GM12878 (cell line): ENCODE measurements around the gene HLA-DPB1. TPM values are rescaled to one million over a fixed set of nuclear protein-coding genes. Genes with fewer than 3 reads are reported as not detected.

ENCODE experiments used
- CBFB ChIP-seq: IDR thresholded peaks from 2 replicates; pipeline ENCODE4 v1.6.1; 2016; ENCODE audit warnings: antibody characterized with exemption, low read depth
- CTCF ChIP-seq, 3 experiments: IDR thresholded peaks in 2 of 3; conservative IDR thresholded peaks in 1 of 3; 2 replicates each; pipeline ENCODE4 v1.5.1; 2011; ENCODE audit warnings: low read depth in 3 of 3, low read length in 3 of 3, mild to moderate bottlenecking in 3 of 3, control low read depth in 2 of 3, moderate library complexity in 2 of 3, inconsistent platforms in 1 of 3, mixed read lengths in 1 of 3; ENCODE audit not compliant: control insufficient read depth in 2 of 3, insufficient read depth in 1 of 3; ENCODE audit errors: extremely low read depth in 1 of 3
- E2F4 ChIP-seq: IDR thresholded peaks from 2 replicates; pipeline ENCODE4 v1.6.1; 2012; ENCODE audit warnings: low read depth, low read length, improper control_type of control experiment
- EP300 ChIP-seq, 2 experiments: fragments of 150-350 bp in 1 of 2; IDR thresholded peaks; 2 replicates each; pipeline ENCODE4 v1.6.1; 2011 to 2012; ENCODE audit warnings: low read depth in 2 of 2, low read length in 2 of 2, borderline replicate concordance in 1 of 2, improper control_type of control experiment in 1 of 2, inconsistent platforms in 1 of 2; ENCODE audit not compliant: control insufficient read depth in 1 of 2
- KDM1A ChIP-seq: fragments of 200-600 bp; sonication (generic); IDR thresholded peaks from 2 replicates; pipeline ENCODE4 v1.6.1; 2016; ENCODE audit warnings: borderline replicate concordance
- LARP7 ChIP-seq: fragments of 450-650 bp; IDR thresholded peaks from 2 replicates; pipeline ENCODE4 v1.6.1; 2017; ENCODE audit warnings: mild to moderate bottlenecking
- MEF2A ChIP-seq: IDR thresholded peaks from 2 replicates; pipeline ENCODE4 v1.6.1; 2011; ENCODE audit warnings: low read depth, mild to moderate bottlenecking, low read length, moderate library complexity; ENCODE audit not compliant: insufficient read depth
- SIX5 ChIP-seq: IDR thresholded peaks from 2 replicates; pipeline ENCODE4 v1.6.1; 2011; ENCODE audit warnings: mild to moderate bottlenecking, low read depth, low read length, moderate library complexity; ENCODE audit not compliant: severe bottlenecking
- SREBF2 ChIP-seq: IDR thresholded peaks from 2 replicates; pipeline ENCODE4 v1.6.1; 2012; ENCODE audit warnings: mild to moderate bottlenecking, low read length
- TARDBP ChIP-seq: IDR thresholded peaks from 2 replicates; pipeline ENCODE4 v1.6.1; 2016; ENCODE audit warnings: borderline replicate concordance
- TCF7 ChIP-seq: IDR thresholded peaks from 2 replicates; pipeline ENCODE4 v1.6.1; 2014; ENCODE audit warnings: antibody characterized with exemption, borderline replicate concordance
- ZZZ3 ChIP-seq: IDR thresholded peaks from 2 replicates; pipeline ENCODE4 v1.6.1; 2011; ENCODE audit warnings: low read depth; ENCODE audit not compliant: control insufficient read depth, insufficient read length
- polyA plus RNA-seq, 11 experiments: library from polyadenylated mRNA; depleted of rRNA in 4 of 11; unstranded in 6 of 11; stranded (reverse) in 5 of 11; fragments of >200 nt; fragmentation: Nextera tagmentation in 4 of 11; fragmentation: Illumina TruSeq in 1 of 11; extraction: Ambion mirVana in 4 of 11; extraction: Trizol in 1 of 11; gene quantifications; 1 replicate in 1 of 11; 2 replicates in 10 of 11; pipeline versions ENCODE4 v1.2.1 to v1.2.3, GENCODE V29; 2011 to 2016; ENCODE audit warnings: inconsistent platforms in 2 of 11, missing spikeins in 2 of 11, low read depth in 1 of 11
- total RNA-seq, 4 experiments: library from RNA; depleted of rRNA in 3 of 4; stranded (reverse); fragments of >200 nt in 3 of 4; fragmentation: Illumina TruSeq in 1 of 4; extraction: Trizol in 1 of 4; gene quantifications; 2 replicates each; pipeline versions ENCODE4 v1.2.1 to v1.2.3, GENCODE V29; 2013 to 2021
- TF ChIP-seq, protein P1 (sequence below): IDR thresholded peaks from 2 replicates; pipeline ENCODE4 v1.6.1; 2012; ENCODE audit warnings: low read length, inconsistent platforms
- TF ChIP-seq, protein P2 (sequence below): IDR thresholded peaks from 2 replicates; pipeline ENCODE4 v1.6.1; 2012; ENCODE audit warnings: mild to moderate bottlenecking, low read depth, low read length
- TF ChIP-seq, protein P3 (sequence below): IDR thresholded peaks from 2 replicates; pipeline ENCODE4 v1.6.1; 2012; ENCODE audit warnings: low read depth, low read length, improper control_type of control experiment

HLA-DPB1 gene
- total and polyA plus RNA-seq, 10 of the 15 experiments (the other 5 are each of a cell fraction or from before 2014, with no cell fraction given) = 101 to 675 (median 352) TPM

DNA sequence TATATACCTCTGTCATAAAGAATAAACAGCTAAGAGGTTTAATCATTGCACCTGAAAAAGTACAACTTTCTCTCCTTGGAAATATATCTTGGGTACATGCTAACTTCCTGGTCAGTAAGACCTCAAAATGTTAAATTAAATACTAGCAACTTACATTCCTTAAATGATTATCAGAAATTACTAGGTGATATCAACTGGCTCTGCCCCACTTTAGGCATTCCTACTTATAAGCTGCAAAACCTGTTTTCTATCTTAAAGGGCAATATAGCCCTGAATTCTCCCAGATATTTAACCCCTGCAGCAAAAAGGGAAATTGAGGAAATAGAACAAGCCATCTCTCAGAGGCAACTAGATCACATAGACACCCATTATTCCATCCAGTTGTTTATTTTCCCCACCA, 23.2 kb upstream of the HLA-DPB1 start (continued):
- TF ChIP-seq, protein P1, sequence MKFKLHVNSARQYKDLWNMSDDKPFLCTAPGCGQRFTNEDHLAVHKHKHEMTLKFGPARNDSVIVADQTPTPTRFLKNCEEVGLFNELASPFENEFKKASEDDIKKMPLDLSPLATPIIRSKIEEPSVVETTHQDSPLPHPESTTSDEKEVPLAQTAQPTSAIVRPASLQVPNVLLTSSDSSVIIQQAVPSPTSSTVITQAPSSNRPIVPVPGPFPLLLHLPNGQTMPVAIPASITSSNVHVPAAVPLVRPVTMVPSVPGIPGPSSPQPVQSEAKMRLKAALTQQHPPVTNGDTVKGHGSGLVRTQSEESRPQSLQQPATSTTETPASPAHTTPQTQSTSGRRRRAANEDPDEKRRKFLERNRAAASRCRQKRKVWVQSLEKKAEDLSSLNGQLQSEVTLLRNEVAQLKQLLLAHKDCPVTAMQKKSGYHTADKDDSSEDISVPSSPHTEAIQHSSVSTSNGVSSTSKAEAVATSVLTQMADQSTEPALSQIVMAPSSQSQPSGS = no peak
- TF ChIP-seq CTCF (IDR thresholded peaks at IDR 0.05 in 2 of 3, conservative IDR thresholded peaks at IDR 0.05 in 1 of 3; ENCODE audit: control insufficient read depth in 2 of 3, extremely low read depth in 1 of 3, insufficient read depth in 1 of 3, low read depth in 3 of 3, low read length in 3 of 3) = no peak
- no peak for TF ChIP-seq SREBF2
- TF ChIP-seq ZZZ3 = no peak
- no peak for TF ChIP-seq TCF7
- TF ChIP-seq LARP7 = no peak
- TF ChIP-seq MEF2A = no peak
- TF ChIP-seq, protein P2, sequence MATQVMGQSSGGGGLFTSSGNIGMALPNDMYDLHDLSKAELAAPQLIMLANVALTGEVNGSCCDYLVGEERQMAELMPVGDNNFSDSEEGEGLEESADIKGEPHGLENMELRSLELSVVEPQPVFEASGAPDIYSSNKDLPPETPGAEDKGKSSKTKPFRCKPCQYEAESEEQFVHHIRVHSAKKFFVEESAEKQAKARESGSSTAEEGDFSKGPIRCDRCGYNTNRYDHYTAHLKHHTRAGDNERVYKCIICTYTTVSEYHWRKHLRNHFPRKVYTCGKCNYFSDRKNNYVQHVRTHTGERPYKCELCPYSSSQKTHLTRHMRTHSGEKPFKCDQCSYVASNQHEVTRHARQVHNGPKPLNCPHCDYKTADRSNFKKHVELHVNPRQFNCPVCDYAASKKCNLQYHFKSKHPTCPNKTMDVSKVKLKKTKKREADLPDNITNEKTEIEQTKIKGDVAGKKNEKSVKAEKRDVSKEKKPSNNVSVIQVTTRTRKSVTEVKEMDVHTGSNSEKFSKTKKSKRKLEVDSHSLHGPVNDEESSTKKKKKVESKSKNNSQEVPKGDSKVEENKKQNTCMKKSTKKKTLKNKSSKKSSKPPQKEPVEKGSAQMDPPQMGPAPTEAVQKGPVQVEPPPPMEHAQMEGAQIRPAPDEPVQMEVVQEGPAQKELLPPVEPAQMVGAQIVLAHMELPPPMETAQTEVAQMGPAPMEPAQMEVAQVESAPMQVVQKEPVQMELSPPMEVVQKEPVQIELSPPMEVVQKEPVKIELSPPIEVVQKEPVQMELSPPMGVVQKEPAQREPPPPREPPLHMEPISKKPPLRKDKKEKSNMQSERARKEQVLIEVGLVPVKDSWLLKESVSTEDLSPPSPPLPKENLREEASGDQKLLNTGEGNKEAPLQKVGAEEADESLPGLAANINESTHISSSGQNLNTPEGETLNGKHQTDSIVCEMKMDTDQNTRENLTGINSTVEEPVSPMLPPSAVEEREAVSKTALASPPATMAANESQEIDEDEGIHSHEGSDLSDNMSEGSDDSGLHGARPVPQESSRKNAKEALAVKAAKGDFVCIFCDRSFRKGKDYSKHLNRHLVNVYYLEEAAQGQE = no peak
- TF ChIP-seq, protein P3, sequence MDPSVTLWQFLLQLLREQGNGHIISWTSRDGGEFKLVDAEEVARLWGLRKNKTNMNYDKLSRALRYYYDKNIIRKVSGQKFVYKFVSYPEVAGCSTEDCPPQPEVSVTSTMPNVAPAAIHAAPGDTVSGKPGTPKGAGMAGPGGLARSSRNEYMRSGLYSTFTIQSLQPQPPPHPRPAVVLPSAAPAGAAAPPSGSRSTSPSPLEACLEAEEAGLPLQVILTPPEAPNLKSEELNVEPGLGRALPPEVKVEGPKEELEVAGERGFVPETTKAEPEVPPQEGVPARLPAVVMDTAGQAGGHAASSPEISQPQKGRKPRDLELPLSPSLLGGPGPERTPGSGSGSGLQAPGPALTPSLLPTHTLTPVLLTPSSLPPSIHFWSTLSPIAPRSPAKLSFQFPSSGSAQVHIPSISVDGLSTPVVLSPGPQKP = no peak
- TF ChIP-seq KDM1A = no peak
- no peak for TF ChIP-seq TARDBP
- TF ChIP-seq CBFB = no peak
- TF ChIP-seq E2F4 = no peak
- no peak for TF ChIP-seq EP300 (IDR thresholded peaks at IDR 0.05; ENCODE audit: borderline replicate concordance in 1 of 2, control insufficient read depth in 1 of 2, low read depth in 2 of 2, low read length in 2 of 2)
- no peak for TF ChIP-seq SIX5
